Mesenteric fat pad (tissue), 1 donor: ENCODE measurements around the gene KCNJ15. TPM values are rescaled to one million over a fixed set of nuclear protein-coding genes. Genes with fewer than 3 reads are reported as not detected.

Experiments used
- DNase-seq: peaks from one replicate; pipeline ENCODE4 v3.0.0-alpha.2; 2020; ENCODE audit warnings: low spot score
- total RNA-seq: library from RNA; stranded (reverse); fragmentation: NEBNext Ultra II Directional; extraction: Animal tissue kit (Norgen Biotek cat#: 25700); gene quantifications from one replicate; pipeline ENCODE4 v1.2.1, GENCODE V29; 2021
- donor health status: DM: yes; HTN: yes; CAD: no.

Gene KCNJ15
- total RNA-seq, 1 donor from 2014 or later: 7.6 TPM

- no peak for DNase-seq
These were observed 11.4 kb downstream of the KCNJ15 start for GRCh38 chr21:38267991-38268863.

DNA sequence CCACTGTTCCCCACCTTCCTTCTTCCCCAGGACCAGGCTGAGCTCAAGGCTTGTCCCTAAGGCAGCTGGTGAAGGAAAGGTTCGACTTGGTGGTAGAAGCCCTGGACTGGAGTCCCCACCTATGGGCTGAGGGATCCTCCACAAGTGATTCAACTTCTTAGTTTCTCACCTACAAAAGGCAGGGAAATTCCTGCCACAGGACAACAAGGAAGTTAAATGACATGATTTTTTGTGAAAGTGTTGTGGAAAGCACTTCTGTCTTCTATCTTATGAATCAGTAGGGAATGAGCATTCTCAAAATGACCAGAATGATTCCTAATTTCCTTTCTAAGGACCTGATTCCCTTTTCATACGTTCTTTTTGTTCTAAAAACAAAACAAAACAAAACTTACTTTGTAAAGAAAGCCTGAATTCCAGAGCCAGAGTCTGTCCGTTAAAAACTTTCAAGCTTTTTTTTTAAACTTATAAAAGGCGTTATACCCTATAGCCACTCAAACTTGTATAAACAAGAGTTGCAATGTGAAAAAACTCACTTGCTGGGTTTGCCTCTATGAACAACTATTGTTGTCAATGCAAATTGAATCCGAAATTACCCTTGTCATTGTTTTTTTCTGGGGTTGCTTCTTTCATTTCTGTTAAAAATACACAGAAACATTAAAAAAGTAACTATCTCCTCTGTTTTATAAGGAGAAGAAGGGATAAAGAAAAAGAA, 12.2 kb downstream of the KCNJ15 start:
- DNase-seq: no peak

GRCh38 chr21:38269576-38269936, 12.8 kb downstream of the KCNJ15 start:
- no peak for DNase-seq

- DNase-seq: no peak
These were observed 15.4 kb downstream of the KCNJ15 start for GRCh38 chr21:38272215-38272614.

DNA sequence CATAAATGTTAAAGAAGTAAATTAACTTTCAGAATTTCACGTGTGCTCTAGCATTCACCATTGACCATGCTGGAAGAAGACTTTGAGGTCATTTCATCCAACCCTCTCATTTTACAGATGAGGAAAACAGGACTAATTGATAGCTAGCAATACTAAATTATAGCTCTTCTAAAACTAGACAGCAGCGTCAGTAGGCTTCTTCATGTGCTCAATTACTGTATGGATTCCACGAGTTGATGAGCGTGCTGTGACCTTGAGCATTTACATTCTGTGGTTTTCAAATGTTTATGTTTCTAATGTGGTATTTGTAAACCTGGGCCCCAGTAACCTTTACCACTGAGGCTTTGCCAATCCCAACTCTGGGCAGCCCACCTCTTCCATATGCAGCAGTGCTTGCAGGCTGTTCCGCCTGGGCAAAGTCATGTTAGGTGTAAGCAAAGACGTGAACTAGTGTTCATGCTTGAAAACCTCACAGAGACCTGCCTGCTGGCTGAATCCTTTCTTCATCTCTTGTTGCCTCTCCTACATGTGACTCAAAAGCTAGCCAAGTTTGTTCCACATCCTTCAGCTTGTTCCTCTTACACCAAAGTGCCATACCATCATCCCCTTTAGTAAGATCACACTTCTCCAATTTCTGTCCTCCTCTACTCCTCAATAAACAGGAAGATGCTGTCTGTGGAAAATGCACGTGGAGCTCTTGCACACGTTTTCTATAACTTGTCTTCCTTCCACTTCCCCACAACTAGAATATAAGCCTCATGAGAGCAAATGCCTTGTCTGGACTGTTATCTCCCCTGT, 17.2 kb downstream of the KCNJ15 start:
- no peak for DNase-seq

DNA sequence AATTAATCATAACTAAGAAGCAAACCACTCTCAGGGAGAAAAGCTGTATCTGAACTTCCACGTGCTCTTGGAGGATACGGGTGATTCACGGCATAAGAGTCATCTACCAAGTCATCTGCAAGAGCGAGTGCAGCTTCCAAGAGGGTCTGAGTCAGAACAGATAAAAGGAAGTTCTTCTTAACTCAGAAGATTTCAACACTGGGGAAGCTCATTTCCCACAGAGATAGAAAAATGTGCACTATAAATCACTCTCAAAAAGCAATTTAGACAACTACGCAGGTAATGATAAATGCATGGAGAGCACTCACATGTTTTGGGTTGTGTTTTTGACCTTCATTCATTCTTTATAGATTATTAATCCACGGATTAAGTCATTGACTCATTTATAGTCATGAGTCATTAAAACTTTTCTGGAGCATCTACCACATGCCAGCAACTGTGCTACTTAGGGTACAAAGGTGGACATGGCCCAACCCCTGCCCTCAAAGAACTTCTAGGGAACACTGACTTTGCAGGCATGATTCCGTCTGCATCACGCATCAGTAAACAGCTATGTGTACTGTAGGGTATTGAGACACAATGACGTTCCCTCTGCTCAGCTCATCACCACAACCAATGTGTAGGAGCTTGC, 20.8 kb downstream of the KCNJ15 start:
- no peak for DNase-seq

DNA sequence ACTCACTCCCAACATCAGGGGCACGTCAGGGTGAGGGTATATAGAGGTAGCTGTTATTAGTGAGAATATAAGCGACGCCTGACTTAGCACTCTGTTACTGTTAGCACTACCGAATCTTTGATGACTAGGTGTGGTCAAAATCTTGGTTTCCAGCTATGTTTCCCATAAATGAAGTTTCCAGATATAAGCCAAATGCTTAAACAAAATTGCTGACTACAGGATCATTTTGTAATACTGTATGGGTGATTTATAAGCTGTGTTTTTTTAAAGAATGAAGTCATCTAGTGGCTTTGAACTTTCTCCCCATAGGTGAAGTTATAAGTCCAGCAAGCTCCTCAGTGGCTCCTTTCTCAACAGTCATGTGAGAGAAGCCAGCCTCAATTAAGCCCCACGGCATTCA, 23.7 kb downstream of the KCNJ15 start:
- no peak for DNase-seq

DNA sequence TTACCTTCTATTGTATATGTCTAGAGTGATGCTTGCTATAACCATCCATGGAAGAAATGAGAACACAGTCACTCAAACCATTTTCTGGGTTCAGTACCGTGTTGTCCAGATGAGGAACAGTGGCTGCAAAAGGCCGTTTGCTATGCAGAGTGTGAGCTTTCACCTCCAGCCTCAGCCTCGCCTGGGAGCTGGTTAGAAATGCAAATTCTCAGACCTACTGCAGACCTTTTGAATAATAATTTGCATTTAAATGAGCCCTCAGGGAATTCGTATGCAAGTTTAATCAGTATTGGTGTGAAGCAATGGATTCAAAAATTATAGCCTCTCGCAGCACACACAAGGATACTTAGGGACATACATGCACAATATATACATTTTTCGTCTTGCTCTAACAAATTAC, 24.1 kb downstream of the KCNJ15 start:
- DNase-seq: no peak

DNA sequence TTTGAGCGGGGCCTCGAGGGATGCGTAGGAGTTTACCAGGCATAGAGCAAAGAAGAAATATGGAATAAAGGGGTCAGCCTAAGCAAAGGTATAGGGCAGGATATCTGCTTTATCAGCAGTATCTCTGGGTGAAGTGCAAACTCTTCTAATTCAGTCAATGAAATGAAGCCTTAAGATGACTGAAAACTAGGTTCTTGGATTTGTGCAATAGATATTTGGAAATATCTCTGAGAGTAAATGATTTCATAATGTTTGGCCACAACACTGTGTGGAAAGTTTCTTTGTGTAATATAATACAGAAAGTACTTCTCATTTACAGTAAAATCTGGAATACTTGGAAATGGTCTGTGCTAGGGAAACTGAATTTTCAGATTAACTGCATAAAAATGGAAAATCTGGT, 26.1 kb downstream of the KCNJ15 start:
- DNase-seq: no peak

- DNase-seq: no peak
These were observed 27.4 kb downstream of the KCNJ15 start for GRCh38 chr21:38284216-38284615.

DNA sequence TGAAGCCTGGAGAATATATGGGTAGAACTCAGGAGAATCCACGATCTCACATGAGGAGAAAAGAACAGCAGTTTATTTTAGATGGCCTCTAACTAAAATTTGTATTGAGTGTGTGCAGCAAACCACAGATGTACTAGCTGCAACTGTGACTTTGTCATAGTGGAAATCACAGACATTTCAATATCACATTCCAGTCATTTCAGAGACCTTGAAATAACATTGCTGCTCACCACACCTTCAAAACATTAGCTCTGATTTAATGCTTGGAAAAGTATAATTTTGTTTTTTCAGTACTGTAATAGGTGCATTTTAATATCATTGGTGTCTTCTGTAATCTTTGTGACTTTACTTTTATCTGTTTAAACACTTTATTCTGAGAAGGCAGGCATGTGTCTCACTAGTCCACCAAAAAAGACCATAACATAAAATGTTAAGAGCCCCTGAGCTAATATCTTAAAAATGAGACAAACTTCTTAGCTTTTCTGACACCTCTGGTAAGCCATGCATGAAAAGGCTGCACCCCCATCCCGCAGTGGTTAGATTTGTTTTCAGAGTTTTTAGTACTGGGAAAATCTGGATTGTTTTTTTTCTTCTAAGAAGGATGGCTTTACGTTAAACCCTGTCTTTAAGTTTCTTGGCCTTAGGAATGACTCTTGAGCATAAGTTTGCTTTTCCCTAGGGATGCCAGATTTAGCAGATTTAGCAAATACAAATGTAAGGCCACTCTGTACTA, 30.1 kb downstream of the KCNJ15 start:
- DNase-seq: no peak

GRCh38 chr21:38287476-38287875, 30.7 kb downstream of the KCNJ15 start:
- DNase-seq: no peak

DNA sequence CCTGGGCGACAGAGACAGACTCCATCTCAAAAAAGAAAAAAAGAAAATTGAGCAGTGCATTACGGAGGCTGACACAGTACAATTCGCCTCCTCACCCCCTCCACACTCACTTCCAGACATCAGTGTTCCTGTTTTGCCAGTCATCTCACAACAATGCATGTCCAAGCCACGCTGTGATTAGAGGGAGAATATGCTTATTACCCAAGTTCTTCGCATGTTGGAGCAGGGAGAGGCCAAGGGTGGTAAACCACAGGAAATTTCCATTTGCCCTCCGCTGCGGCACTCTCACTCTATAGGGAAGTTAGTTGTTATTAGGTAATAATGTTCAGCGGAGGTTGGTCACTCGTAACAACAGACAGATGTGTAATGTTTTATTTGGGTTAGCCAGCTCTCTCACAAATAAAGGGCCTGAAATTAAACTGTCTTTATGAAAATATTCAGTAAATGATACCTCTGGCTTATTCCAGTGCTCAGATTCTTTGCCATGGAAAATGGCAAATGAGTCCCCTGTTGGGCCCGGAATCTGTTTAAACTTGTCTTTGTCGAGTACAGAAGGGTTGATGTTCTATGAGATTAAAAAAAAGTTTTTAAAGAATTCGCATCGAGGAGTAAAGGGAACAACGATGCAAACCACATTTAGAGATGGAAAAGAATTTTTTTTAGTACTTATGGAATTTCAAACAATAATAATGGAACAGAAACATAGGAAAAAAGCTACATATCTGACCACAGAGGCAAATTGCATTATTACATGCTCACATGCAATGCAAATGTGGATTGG, 33.1 kb downstream of the KCNJ15 start:
- DNase-seq: no peak

DNA sequence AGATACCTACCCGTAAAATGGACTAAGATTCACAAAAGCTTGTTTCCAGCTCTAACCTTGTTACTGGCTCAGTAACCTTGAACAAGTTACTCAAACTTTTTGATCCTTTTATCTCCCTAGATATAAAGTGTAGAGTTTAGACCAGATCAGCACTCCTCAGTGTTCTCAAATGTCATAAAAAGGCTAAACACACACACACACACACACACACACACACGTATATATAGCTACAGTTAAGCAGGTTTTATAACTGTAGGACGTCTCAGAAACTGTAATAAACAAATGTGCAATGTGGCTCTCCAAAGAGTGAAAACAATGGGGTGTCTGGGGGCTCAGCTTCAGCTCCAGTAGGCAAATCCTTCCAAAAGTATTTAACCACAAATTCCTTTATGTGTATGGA, 34.0 kb downstream of the KCNJ15 start:
- no peak for DNase-seq

DNA sequence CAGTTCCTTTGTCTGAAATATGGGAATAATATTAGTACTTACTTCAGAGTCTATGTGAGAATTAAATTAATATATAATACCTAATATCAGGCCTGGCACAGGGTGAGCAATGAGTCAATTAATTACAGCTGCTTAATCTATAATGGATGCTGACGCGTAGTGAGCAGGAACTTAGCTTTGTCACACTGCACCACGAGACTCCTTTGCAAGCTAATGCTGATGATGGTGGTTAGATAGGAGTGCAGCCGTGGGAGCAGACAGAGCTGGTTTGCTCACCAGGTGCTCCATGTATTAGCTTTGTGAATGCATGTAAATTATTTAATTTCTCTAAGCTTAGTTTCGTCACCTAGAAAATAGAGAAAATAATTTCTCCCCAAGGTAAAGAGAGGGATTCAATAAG, 35.1 kb downstream of the KCNJ15 start:
- DNase-seq: no peak

DNA sequence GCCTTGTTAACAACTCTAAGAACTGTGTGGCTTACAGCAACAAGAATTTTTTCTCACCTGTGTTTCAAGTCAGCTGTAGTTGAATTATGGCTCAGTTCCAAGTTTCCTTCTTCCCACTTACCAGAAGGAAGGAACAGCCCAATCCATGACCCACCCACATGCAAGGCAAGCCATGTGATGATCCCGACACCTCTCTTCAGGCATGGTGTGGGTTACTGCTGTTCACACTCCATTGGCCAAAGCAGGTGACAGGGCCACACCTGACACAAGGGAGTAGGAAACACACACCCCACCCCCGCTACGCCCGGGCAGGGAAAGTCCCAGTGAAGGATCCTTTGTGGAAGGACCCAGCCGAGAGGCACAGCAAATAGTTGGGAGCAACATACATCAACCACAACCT, 36.3 kb downstream of the KCNJ15 start:
- no peak for DNase-seq

- DNase-seq: no peak
These were observed 37.0 kb downstream of the KCNJ15 start for GRCh38 chr21:38293765-38294164.

DNA sequence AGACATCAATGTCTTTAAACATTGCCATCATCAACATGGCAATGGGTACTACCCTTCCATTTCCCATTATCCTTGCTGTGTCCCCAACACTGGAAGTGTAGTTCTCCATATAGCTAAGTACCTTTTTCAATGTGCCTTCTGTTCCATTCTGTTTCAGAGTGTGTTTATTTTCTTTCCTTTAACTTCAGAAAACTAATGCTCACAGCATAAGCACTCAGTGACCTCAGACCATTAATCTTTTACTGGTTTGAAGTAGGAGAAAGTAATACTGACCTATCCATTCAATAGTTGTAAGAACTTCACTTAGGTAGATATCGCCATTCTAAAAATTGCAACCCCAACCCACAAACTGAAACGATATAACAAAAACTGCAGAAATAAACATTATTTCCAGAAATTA, 37.8 kb downstream of the KCNJ15 start:
- no peak for DNase-seq

GRCh38 chr21:38295997-38296764, 39.4 kb downstream of the KCNJ15 start:
- DNase-seq: no peak
